NCI-H526 treated with DMSO at 0.1 percent for 48 hours (cell line): Measurements from ENCODE around the gene THAP4.

Experiments
- DNase-seq: peaks from one replicate; lab custom pipeline; 2025; lab: John Stamatoyannopoulos, UW

Gene THAP4, protein sequence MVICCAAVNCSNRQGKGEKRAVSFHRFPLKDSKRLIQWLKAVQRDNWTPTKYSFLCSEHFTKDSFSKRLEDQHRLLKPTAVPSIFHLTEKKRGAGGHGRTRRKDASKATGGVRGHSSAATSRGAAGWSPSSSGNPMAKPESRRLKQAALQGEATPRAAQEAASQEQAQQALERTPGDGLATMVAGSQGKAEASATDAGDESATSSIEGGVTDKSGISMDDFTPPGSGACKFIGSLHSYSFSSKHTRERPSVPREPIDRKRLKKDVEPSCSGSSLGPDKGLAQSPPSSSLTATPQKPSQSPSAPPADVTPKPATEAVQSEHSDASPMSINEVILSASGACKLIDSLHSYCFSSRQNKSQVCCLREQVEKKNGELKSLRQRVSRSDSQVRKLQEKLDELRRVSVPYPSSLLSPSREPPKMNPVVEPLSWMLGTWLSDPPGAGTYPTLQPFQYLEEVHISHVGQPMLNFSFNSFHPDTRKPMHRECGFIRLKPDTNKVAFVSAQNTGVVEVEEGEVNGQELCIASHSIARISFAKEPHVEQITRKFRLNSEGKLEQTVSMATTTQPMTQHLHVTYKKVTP

DNA sequence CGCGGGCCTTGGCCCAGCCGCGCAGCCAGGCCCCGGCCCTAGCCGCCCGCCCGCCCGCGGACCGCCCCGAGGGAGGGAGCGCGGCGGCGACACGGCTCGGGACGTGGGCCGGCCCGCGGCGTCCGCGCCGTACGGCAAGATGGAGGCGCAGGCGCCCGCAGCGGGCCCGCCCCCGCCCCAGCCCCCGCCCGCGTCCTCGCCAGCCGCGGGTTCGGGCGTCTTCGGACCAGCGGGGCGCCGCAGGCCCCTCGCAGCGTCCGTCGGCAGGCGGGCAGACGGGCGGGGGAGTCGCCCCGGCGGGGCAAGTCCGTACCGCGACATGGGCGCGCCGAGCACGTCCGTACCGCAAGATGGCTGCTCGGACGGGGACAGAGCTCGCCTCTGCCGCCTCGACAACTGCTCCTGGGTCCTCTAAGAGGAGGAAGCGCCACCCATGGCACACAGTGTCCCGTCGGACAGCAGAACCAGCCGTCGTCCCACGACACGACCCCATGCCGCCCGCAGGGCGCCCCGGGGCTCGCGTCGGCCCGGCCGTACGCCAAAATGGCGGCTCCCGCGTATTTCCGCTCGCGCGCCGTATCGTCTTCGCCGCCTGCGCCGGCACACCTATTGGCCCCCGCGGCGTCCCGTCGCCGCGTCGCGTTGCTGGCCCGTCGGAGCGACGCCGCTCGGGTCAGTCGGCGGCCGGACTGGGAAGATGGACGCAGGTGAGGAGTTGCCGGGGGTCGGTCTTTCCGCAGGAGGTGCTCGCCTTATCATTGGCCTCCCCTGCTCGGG lies at the start of gene THAP4, which contains the start of gene ATG4B:
THAP4 (minus strand) TSS at position 141 of the 777 bp plus-strand sequence. CDS start 141 bp downstream, outside the sequence.
ATG4B (plus strand) TSS at position 676 of the 777 bp plus-strand sequence; CDS start at position 698, 22 bp downstream.
- DNase-seq, result peak; percentile 84

DNA sequence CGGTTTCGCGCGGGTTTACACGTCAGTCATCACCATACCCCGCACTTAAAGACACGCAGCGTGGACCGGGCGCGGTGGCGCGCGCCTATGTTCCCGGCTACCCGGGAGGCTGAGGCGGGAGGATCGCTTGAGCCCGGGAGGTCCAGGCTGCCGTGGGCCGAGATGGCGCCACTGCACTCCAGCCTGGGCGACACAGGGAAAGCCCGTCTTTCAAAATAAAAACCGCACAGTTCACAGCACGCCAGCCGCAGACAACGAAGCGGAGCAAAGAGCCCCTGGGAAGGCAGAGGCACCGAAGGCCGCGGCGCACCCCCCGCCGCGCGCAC lies 49.3 kb upstream of the THAP4 start:
- no peak for DNase-seq

DNA sequence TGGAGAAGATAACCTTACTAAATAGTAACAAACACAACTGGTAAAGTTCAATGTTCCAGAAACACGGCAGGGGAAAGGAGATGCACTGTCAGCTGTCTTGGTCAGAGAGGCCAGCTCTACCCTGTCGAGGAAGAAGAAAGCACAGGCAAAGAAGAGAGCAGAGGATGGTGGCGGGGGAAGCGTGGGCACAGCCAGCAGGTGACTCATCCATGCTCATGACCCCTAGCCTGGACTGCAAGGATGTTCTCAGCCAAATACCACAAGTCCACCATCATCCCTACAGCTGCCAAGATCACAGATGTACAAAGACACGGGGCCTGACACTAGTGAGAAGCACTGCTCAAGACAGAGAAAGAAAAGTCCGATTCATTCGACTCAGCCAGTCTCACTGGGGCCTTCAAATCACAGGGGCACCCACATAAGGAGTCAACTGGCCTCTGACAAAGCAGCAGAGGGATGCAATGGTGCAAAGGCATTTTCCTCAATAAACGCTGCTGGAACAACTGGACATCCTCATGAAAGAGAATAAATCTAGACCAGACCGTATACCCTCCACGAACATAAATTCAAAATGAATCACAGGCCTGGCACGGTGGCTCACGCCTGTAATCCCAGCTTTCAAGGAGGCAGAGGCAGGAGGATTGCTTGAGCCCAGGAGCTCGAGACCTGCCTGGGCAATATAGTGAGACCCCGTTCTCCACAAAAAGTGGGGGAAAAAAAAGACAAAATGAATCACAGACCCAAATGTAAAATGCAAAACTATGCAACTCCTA lies 44.1 kb upstream of the THAP4 start:
- no peak for DNase-seq

DNA sequence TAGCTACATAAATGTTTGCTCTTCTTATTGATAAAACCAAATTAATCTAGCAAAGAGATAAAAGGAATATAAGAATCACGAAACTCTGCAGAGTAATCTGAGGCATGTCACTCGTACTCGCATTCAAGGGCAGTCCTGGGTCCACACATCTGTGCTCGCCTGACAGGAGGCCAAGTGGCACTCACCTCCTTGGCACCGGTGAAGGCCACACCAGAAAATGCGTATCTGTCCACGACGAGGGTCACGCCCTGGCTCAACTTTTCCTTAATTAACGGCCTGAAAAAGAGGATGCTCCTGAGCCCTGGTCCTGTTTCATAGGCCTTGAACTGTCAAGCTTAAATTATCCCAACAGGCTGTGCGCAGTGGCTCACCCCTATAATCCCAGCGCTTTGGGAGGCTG lies 43.1 kb upstream of the THAP4 start:
- no peak for DNase-seq

DNA sequence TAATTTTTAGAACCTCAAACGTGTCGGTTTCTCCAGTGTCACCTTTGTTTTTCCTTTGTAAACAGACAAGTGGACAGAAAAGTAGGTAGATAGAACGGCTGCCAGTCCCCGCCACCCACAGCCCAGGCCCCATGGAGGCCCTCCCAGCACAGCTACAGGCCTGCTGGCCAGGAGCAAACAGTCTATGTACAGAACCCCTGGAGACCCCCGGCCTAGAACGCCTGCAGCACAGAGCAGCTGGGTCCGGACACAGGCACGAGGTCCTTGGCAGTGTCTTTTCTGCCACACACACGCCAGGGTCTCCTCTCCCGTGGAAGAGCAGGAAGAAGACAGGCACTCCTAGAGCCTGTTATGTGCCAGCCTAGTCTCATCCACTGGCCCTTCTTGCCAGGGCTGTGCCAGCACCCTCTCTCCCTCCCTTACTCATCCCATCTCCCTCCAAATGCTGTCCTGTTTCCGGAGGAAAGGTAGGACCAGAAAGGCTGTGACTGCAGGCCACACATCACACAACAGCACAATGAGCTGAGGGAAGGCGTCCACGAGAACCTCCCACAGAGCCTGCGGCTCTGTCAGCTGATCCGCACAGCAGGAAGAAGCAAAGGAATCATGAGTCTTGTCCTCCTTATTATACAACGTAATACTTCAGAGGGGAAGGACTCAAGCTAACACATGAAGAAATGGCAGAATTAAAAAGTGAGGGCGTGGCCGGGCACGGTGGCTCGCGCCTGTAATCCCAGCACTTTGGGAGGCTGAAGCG lies 42.0 kb upstream of the THAP4 start:
- no peak for DNase-seq

DNA sequence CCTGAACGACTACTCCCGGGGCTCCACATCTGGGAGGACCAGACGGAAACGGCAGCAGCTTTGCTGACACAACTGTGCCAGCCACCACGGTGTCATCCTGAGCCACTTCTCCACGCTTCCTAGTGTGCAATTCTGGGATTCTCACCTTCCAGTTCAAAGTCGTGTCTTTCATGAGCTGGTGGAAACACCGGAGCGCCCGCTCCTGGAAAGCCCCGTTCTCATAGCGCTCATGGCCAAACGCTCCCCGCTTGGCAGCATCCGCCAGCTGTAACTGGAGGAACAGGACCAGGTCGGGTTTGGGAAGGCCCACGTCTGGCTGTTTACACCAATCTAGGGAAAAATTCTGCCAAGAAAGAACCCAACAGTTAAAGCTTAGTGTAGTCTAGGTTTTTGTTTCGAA lies 41.3 kb upstream of the THAP4 start:
- DNase-seq, result no peak

DNA sequence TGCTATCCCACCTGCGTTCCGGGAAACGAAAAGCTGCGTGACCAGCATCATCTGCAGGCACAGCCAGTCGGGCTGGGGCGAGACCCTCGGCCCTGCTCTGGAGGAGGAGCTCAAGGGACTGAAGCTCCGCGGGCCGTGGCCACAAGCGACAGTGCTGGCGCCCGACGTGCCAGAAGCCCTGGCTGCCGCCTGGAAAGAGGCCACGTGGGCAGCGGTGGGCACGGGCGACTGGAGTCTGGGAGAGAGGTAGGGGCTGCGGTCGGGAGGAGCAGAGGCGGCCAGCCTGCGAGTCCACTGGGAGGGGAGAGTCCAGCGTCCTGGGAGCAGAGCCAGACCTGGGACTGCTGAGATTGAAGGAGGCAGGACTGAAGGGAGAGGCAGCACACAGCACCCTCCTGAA lies 40.4 kb upstream of the THAP4 start:
- no peak for DNase-seq

DNA sequence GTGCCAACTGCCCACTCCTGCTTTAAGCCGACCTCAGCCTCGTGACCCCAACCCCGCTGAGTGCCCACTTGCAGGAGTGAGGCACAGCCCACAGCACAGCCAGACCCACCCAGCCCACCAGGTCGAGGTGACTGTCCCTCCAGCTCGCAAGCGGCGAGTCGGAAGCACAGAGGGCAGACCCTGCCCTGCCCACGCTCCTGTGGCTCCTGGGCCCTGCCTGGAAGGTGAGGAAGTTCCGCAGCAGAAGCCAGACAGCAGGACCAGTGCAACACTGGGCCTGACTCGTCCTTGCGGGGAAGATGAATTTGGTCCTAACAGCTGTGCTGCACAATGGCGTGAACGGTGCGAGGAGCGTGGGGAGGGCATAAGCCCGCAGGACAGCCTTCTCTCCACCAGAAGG lies 39.7 kb upstream of the THAP4 start:
- DNase-seq, result no peak

DNA sequence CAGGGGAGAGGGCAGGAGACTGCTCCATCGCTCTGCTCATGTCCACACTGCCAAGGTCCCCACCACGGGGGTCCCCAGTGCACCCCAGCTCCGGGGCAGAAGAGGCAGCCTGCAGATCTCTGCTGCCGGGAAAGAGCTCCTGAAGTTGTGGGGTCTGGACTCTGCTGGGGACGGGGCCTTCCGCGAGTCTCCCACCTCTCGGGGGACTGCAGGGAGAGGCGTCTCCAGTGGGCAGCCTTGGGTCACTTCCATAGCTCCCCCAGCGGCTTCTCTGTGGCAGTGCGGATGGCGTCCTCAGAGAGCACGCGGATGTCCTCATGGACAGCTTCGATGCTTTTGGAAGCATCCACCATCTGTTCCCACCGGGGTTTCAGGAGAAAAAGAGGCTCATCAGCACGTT lies 38.9 kb upstream of the THAP4 start:
- DNase-seq, result no peak

DNA sequence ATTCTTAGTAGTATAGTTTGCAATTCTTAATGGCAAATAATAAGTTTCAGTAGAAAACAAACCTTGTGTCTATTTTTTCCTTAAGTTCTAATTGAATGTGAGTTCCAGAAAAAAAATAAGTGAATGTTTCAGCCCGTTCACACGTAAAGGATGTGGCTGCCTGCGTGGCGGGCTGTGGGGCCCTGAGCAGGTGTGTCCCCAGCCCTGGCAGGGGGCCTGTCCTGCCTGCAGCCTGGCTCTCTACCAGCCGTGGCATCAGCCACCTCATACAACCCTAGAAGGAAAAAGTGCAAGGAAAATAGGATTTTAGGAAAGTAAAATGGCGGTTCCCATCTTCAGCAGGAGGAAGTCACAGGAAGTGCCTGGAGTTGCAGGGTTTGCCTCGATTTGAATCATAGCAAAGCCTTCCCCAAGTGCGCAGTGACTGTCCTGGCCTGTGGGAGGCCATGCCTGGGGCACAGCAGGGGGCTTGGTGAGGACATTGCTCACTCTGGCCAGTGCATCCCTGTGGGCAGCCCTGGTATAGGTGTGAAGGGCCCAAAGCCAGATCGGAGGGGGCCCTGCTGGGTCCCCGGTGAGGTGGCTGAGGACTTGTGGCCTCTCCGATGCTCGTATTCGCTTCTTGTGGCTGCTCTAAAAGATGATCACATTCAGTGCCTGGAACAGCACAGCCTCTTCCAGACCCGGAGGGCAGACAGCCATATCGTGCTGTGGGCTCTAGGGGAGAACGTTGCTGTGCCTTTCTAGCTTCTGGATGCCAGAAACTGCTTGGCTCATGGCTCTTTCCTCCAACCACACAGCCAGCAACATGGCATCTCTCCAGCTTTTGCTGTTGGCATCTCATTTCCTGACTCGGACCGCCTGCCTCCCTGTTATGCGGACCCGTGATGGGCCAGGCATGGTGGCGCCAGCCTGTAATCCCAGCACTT lies 37.1 kb upstream of the THAP4 start:
- no peak for DNase-seq

DNA sequence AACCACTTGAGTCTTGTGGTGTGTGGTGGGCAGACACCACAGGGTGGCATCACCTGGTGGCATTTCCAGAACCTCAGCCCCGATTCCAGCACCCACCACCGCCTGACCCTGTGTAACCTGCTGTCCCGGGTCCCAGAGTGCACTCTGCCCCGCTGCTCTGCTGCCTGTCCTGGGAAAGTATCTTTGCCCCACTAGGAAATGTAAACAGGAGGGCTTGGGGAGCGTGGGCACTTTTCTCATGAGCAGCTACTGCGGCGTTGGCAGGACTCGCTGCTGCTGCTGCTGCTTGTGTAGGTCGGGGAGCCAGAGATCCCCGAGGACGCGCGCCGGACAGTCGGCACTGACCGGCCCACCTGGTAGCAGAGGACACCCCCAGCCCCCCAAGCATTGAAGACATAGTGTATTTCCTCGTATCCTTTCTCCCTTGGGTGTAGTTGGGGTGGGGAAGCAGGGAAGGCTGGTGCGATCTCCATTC lies 36.3 kb upstream of the THAP4 start:
- DNase-seq, result no peak

DNA sequence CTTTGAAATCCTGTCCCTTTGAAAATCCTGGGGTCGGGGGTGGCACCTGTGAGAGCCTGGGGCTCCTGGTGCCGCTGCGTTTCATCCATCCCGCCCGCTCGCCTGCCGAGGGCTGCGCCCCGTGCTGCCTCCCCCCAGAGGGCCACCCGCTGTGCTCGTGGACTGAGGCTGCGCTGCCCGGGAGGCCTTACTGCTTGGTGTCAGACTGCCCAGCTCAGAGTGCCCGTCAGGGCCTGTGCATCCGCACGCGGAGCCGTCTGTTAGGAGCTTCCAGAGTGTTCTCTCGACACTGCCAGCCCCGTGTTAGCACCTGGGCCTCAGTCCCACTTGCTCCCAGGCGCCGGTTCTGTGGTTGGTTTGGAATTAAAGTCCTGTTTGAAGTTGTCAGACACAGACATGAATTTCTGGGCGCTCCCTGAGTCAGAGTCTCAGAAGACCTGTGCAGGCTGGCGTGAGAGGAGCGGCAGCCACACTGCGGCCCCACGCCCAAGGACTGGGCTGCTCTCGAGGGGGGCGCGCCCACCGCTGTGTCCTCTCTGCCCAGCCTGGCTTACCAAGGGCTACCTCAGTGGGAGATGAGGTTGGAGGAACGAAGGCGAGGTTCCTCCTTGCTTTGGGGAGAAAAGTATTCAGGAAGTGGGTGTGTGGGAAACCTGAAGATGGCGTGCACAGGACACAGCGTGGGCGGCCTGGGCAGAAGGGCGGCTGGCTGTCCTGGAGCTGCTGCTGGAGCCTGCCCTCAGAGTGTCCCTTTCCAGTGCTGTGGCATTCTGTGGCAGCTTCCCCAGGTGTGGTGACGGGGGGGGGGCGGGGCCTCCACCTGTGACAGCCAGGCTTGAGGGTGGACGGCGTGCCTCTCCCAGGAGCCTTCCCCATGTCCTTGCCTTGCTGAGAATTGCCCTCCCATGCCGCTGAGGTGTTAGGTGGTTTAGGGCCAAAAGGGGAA lies 35.6 kb upstream of the THAP4 start:
- DNase-seq, result no peak

DNA sequence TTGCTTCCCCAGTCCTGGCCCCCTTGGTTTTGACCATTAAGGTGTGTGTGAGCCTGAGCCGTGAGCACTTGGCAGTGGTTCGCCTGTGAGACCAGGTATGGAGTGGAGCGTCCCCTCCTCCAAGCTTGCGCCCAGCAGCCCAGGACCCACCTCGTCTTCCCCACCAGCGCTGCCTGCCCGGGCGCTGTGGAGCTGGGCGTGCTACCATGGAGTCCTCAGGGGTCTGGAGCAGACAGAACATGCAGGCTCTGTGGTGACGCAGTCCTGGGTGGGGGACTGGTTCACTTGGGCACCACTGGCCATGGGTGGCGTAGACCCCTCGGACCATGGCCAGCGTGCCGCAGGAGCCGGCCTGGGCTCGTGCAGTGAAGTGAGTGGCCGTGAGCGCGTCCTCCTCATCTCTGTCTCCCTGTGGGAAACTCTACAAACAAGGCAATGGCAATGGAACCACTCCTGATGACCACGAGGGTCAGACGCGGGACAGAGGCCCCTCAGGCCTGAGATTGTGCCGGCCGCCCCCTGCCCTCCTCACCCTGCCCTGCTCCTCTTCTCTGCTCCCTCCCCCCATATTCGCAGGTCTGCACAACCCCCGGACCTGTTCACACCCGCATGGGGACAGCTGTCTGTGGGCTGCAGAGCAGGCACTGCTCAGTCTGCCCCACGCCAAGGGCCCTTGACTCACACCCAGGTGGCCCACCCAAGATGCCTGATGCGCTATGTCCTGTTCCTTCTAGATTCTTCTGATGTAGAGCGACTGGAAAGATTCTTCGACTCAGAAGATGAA lies 34.7 kb upstream of the THAP4 start:
- no peak for DNase-seq

DNA sequence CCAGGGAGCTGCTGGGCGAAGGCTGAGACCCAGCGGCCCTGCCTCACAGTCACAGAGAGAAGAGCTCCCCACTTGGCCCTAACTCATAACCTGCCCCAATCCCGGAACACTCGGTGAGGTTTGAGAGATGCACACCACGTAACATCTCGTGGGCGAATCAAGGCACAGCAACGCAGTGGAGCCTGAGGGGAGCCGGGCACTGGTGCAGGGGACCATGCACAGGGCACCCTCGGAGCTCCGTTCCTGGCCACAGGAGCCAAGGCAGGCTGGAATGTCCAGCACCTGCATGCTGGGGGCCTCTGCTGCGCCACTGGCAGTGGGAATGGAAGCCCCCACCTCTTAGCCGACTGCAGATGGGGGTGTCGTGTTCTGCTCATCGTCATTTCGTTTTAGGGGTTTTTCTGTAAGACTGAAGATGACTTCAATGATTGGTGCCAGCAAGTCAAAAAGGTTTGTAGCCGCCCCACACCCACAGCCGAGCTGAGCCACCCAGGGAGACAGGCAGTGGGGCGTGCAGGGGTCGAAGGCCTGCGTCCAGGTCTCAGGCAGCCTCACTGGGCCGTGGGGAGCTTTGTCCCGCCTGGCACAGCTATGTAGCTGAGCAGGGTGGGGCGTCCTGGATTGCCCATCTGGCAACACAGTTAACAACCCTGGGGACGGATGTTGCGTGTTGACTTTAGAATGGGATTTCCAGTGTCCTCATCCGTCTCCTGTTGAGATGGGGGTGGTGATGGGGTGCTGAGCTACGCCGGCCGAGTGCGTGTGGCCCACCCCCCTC lies 33.6 kb upstream of the THAP4 start:
- DNase-seq, result no peak

DNA sequence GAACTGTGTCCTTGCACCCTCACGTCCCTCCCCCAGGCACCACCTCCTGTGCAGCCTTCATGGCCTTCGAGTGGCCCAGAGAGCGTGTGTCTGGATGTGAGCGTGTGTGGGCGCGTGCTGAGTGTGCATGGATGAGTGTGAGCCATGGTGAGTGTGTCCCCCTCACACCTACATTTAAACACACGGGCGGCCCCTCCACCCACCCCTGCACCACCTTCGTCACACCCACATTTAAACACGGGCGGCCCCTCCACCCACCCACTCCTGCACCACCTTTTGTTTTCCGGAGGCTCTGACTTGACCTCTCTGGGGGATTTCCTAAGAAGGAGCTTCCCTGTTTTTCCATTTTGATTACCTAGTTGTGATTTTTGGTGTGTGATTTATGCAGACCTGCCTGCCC lies 31.9 kb upstream of the THAP4 start:
- DNase-seq, result no peak

DNA sequence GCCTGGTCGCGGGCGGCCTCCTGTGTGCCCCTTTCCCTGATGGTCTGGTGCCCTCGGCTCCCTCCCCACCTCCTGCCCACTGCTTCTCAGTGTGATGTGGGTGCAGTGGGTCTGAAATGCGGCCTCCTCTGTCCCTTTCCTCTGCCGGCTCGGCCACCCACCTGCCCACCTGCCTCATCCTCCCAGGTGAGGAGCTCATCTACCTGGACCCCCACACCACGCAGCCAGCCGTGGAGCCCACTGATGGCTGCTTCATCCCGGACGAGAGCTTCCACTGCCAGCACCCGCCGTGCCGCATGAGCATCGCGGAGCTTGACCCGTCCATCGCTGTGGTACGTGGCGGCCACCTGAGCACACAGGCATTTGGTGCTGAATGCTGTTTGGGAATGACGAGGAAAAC lies 31.4 kb upstream of the THAP4 start:
- no peak for DNase-seq

DNA sequence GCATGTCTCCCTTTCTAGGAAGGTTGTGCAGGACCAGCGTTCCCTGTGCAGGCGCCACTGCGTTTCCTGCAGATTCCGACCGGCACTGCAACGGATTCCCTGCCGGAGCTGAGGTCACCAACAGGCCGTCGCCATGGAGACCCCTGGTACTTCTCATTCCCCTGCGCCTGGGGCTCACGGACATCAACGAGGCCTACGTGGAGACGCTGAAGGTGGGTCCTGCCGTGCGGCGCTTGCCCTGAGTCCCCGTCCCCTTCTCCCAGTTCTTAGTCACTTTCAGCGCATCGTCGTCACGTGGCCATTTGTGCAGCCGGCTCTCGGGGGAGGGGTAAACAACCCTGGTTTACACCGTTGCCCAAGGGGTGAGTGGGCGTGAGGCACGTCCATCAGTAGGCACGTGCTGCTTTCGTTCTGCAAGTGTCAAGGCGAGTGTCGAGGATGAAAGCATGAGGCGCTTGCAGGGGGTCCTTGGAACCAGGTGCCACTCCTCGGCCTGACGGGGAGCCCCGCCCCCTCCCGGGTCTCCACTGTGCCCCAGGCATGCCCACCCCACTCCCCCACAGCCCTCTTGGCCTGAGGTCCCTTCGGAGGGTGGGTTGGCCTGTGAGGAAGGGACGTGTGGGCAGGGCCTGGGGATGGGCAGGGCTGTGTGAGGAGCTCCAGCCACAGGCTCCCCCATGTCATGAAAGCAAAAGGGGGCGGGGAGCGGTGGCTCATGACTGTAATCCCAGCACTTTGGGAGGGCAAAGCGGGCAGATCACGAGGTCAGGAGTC lies 29.9 kb upstream of the THAP4 start:
- DNase-seq, result peak; percentile 22
